Peyer's patch (tissue), 4 donors: ENCODE measurements around the gene PLEKHG2.

ENCODE experiments used
- POLR2A ChIP-seq, 2 donors: fragments of 450-650 bp; IDR thresholded peaks; one replicate each; pipeline ENCODE4 v1.5.1; 2017; ENCODE audit warnings: antibody characterized with exemption in 2 of 2, mild to moderate bottlenecking in 2 of 2, moderate library complexity in 2 of 2
- TF ChIP-seq, protein P1 (sequence below), 6 experiments: fragments of 450-650 bp in 4 of 6; fragments of 200-600 bp in 2 of 6; sonication (generic) in 1 of 6; IDR thresholded peaks; one replicate each; pipeline ENCODE4 v1.5.1; 2017 to 2019; ENCODE audit warnings: antibody characterized with exemption in 6 of 6, mild to moderate bottlenecking in 3 of 6, moderate library complexity in 1 of 6

DNA sequence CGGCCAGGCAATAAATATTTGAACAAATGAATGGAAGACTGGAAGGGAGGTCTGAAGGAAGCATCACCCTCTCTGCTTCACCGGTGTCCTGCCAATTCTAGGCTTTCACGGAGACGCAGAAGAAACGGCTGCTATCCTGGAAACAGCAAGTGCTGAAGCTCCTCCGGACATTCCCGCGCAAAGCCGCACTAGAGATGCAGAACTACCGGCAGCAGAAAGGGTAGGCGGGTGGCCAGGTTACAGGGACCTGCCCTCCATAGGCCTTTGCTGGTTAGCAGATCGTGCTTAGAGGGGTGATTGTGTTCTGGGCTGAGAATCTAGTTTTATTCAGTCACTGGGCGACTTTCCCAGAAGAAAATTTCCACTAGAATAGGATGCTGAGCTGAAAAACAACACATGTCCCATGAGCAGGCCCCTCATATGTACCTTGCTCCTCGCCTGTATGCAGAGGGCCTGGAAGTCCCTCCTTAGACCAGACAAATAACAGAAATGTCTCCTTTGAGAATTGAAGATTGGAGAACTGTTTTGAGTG is 32.5 kb upstream of the PLEKHG2 start:
- TF ChIP-seq, protein P1, sequence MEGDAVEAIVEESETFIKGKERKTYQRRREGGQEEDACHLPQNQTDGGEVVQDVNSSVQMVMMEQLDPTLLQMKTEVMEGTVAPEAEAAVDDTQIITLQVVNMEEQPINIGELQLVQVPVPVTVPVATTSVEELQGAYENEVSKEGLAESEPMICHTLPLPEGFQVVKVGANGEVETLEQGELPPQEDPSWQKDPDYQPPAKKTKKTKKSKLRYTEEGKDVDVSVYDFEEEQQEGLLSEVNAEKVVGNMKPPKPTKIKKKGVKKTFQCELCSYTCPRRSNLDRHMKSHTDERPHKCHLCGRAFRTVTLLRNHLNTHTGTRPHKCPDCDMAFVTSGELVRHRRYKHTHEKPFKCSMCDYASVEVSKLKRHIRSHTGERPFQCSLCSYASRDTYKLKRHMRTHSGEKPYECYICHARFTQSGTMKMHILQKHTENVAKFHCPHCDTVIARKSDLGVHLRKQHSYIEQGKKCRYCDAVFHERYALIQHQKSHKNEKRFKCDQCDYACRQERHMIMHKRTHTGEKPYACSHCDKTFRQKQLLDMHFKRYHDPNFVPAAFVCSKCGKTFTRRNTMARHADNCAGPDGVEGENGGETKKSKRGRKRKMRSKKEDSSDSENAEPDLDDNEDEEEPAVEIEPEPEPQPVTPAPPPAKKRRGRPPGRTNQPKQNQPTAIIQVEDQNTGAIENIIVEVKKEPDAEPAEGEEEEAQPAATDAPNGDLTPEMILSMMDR (IDR thresholded peaks at IDR 0.05): no peak
- TF ChIP-seq POLR2A (IDR thresholded peaks at IDR 0.05): no peak
